NCI-H2081 treated with DMSO at 0.1 percent for 48 hours (cell line): Measurements from ENCODE around the gene RBBP5.

Experiments
- DNase-seq: peaks from one replicate; lab custom pipeline; 2025; lab: John Stamatoyannopoulos, UW

RBBP5 gene

GRCh38 chr1:205074084-205074483, 47.7 kb downstream of the RBBP5 start:
- DNase-seq: no peak

- DNase-seq: no peak
Measured at GRCh38 chr1:205073511-205073910, 48.3 kb downstream of the RBBP5 start.

GRCh38 chr1:205072881-205073280, 48.9 kb downstream of the RBBP5 start:
- DNase-seq: no peak

- no peak for DNase-seq
Measured at GRCh38 chr1:205072286-205072685, 49.5 kb downstream of the RBBP5 start.

- DNase-seq: no peak
Measured at GRCh38 chr1:205071801-205072200, 50.0 kb downstream of the RBBP5 start.

- DNase-seq: no peak
Measured at GRCh38 chr1:205071028-205071409, 50.8 kb downstream of the RBBP5 start.

GRCh38 chr1:205069371-205070125, 52.2 kb downstream of the RBBP5 start:
- no peak for DNase-seq

- DNase-seq: no peak
Measured at GRCh38 chr1:205068457-205069040, 53.2 kb downstream of the RBBP5 start.

- no peak for DNase-seq
Measured at GRCh38 chr1:205068001-205068400, 53.8 kb downstream of the RBBP5 start.

- DNase-seq: no peak
Measured at GRCh38 chr1:205067031-205067430, 54.7 kb downstream of the RBBP5 start.

GRCh38 chr1:205066141-205066818, 55.5 kb downstream of the RBBP5 start:
- no peak for DNase-seq

- DNase-seq: no peak
Measured at GRCh38 chr1:205065666-205066065, 56.1 kb downstream of the RBBP5 start.

- DNase-seq: no peak
Measured at GRCh38 chr1:205064741-205065316, 56.9 kb downstream of the RBBP5 start.

- no peak for DNase-seq
Measured at GRCh38 chr1:205064301-205064700, 57.5 kb downstream of the RBBP5 start.

GRCh38 chr1:205062895-205063294, 58.9 kb downstream of the RBBP5 start:
- DNase-seq: no peak

GRCh38 chr1:205062319-205062718, 59.5 kb downstream of the RBBP5 start:
- DNase-seq: no peak

- DNase-seq: peak; percentile 73
Measured at GRCh38 chr1:205061665-205062069, 60.1 kb downstream of the RBBP5 start.

GRCh38 chr1:205061227-205061626, 60.6 kb downstream of the RBBP5 start:
- DNase-seq: no peak

- no peak for DNase-seq
Measured at GRCh38 chr1:205060746-205061145, 61.0 kb downstream of the RBBP5 start.

GRCh38 chr1:205059660-205060059, 62.1 kb downstream of the RBBP5 start:
- DNase-seq: no peak

GRCh38 chr1:205058853-205059252, 62.9 kb downstream of the RBBP5 start:
- DNase-seq: no peak

GRCh38 chr1:205057808-205058575, 63.8 kb downstream of the RBBP5 start:
- DNase-seq: no peak
